Fibroblast of lung (primary cell): ENCODE data around the gene OR51S1.

Source experiments
- CTCF ChIP-seq, 2 donors: IDR thresholded peaks in 1 of 2; conservative IDR thresholded peaks in 1 of 2; 1 replicate in 1 of 2; 2 replicates in 1 of 2; pipeline ENCODE4 v1.5.1; 2011 to 2012; ENCODE audit warnings: low read length in 2 of 2, control low read depth in 1 of 2, inconsistent platforms in 1 of 2, low read depth in 1 of 2, mild to moderate bottlenecking in 1 of 2
- EZH2 ChIP-seq: IDR thresholded peaks from 2 replicates; pipeline ENCODE4 v1.5.1; 2012; ENCODE audit warnings: low read length, control low read depth, mild to moderate bottlenecking; ENCODE audit errors: missing control alignments

- TF ChIP-seq CTCF (conservative IDR thresholded peaks at IDR 0.05 in 1 of 2, IDR thresholded peaks at IDR 0.05 in 1 of 2; ENCODE audit: low read depth in 1 of 2, low read length in 2 of 2) (peak in 1 of 2 donors; percentile 32), EZH2 (no peak)
These were observed 22.6 kb downstream of the OR51S1 start for GRCh38 chr11:4826425-4826824.
